HG03280 (cell line): ENCODE data around the gene CZIB.
"Not testable (repeated sequence)": the region's sequence is repeated elsewhere in the genome, so short reads cannot be mapped to it uniquely, and the experiment has no call there.

Experiments used
- ATAC-seq: cut with Tn5 transposase; IDR thresholded peaks from one replicate; pipeline ENCODE4 v1.9.1; 2021; ENCODE audit warnings: mild to moderate bottlenecking, moderate library complexity; ENCODE audit not compliant: unreplicated experiment

The CZIB gene

DNA sequence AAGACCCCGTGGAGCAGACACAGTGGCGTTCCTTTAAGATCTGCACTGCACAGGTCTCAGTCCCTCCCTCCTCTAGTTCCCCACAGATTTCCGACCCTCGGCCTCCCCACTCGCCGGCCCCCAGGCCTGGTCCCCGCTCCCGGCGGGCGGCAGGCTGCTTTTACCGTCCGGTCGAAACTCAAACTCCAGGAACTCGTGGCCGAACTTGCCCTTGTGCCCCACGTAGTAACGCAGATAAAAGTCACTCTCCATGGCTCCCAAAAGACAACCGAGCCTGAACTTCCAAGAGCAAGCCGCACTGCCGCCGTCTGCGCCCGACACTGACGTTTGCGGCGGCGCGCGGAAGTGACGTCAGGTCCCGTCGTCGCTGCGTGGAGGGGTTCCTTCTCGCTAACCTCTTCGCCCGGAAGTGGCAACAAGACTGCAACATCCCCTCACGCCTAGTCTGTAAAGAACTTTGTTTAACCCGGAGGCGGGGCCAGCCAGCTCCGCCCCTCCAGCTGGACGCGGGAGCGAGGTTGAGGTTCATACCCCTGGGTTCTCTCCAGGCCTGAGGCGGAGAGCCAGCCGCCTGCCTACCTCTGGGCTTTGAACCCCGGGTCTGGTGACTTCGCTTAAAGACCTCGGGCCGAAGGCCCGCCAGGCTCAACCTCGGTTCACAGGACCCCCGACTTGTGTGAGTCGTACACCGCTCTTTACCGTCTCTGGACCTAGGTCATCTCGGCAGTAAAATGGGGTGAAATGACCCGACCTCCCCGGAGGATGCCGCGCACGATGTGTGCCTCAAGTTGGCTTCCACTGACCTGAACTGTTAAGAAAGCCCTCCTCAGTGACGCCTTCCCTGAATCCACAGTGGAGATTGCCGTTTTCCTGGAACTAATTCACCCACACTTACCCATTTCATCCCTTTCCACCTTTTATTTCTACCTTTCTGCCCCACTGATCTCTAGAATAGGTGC, 18.0 kb upstream of the CZIB start, which contains the start of gene MAGOH:
TSS of gene MAGOH (minus strand) at position 322 of the 959 bp plus-strand sequence. CDS start at position 252, 70 bp downstream.
- ATAC-seq = peak; percentile 99

- no peak for ATAC-seq
Observed at GRCh38 chr1:53237638-53238037, 17.2 kb upstream of the CZIB start.

GRCh38 chr1:53220962-53221286, 490 bp upstream of the CZIB start:
- no peak for ATAC-seq

- ATAC-seq = no peak
Observed at GRCh38 chr1:53219711-53220110, 723 bp downstream of the CZIB start.

- no peak for ATAC-seq
Observed at GRCh38 chr1:53218201-53218600, 2.2 kb downstream of the CZIB start.

DNA sequence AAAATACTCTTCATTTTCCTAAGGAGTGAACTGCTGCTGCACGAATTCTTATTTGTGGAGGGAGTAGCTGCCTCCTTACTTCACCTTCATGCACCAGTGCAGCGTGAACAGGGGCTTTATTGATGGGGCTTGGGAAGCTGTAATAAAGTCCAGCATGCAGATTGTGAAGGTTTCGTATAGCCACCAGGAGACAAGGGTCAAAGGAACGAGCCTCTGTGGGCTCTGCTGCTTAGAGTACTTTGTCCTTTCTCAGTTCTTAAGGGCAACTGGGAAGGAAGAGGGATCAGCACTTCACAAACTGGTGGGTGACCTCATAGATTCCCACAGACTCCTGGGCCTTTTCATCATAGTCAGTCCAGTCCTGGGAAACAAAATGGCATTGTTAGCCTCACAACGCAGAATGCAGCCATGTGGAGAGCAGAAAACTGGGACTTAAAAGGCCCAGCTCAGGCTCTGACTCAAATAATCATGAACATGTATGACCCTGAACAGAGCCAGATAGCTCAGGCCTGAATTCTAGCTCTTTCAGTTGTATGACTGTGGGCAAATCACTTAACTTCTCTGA, 6.0 kb downstream of the CZIB start:
- no peak for ATAC-seq

DNA sequence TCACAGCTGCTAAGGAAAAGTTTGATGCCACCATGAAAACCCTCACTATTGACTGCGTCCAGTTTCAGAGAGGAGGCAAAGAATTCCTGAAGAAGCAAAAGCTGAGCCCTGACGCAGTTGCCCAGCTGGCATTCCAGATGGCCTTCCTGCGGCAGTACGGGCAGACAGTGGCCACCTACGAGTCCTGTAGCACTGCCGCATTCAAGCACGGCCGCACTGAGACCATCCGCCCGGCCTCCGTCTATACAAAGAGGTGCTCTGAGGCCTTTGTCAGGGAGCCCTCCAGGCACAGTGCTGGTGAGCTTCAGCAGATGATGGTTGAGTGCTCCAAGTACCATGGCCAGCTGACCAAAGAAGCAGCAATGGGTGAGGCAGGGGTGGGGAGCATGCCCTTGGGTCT, 9.5 kb downstream of the CZIB start:
- no peak for ATAC-seq

GRCh38 chr1:53210352-53210751, 10.1 kb downstream of the CZIB start:
- no peak for ATAC-seq

GRCh38 chr1:53207726-53208125, 12.7 kb downstream of the CZIB start:
- ATAC-seq = no peak

GRCh38 chr1:53206735-53207379, 13.6 kb downstream of the CZIB start:
- ATAC-seq = no peak

GRCh38 chr1:53206083-53206685, 14.2 kb downstream of the CZIB start:
- ATAC-seq = not testable (repeated sequence)

- not testable (repeated sequence) for ATAC-seq
Observed at GRCh38 chr1:53205496-53205895, 14.9 kb downstream of the CZIB start.

GRCh38 chr1:53203466-53203865, 17.0 kb downstream of the CZIB start:
- no peak for ATAC-seq

- no peak for ATAC-seq
Observed at GRCh38 chr1:53198241-53198651, 22.2 kb downstream of the CZIB start.

- no peak for ATAC-seq
Observed at GRCh38 chr1:53197291-53198200, 22.9 kb downstream of the CZIB start.

- ATAC-seq = peak; percentile 100
Observed at GRCh38 chr1:53196485-53197290, 23.7 kb downstream of the CZIB start, which contains the start of gene CPT2. TSS of gene CPT2 (plus strand) at chr1:53196824. CDS start at chr1:53196944, 120 bp downstream.

GRCh38 chr1:53196017-53196484, 24.4 kb downstream of the CZIB start:
- ATAC-seq = no peak

DNA sequence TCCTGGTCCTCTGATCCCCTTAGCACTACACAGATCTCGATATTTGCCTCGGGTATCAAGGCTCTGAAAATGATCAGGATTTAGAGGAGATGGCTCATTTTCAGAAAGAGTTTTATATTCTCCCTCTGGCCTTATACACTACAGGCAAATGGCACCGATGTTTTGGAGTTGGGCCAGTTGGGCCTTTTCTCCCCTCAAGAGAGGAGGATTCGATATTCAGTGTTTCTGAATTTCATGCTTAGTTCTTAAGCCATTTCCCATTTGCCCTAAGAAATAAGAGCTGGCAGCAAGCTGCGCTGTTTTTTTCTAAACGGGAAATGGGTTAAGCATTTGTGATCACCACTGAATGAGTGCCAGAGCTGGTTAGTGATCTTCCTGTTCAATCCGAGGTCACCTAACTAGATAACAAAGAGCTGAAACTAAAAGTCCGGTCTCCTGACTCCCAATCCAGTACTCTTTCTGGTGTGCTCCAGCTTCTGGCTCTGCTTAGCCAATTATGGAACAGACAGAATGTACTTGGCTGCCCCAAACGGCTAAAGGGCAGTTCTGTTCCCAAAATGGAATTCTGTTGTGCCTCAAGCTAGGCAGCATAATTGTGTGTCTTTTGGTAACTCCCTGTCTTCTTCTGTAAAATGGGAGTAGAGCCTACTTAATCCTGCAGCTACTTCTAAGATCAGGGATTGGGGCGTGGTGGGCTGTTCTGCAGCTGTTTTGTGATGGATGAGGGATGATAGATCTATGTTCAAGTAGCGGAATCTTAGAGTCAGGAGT, 25.0 kb downstream of the CZIB start:
- no peak for ATAC-seq
